Bronchial smooth muscle cell (primary cell): ENCODE data around the gene UBAP2L. TPM values are rescaled to one million over a fixed set of nuclear protein-coding genes. Genes with fewer than 3 reads are reported as not detected.

Source experiments
- total RNA-seq: library from RNA; depleted of rRNA; stranded (reverse); fragments of >200 nt; gene quantifications from 2 replicates; pipeline ENCODE4 v1.2.1, GENCODE V29; 2014

UBAP2L gene, protein sequence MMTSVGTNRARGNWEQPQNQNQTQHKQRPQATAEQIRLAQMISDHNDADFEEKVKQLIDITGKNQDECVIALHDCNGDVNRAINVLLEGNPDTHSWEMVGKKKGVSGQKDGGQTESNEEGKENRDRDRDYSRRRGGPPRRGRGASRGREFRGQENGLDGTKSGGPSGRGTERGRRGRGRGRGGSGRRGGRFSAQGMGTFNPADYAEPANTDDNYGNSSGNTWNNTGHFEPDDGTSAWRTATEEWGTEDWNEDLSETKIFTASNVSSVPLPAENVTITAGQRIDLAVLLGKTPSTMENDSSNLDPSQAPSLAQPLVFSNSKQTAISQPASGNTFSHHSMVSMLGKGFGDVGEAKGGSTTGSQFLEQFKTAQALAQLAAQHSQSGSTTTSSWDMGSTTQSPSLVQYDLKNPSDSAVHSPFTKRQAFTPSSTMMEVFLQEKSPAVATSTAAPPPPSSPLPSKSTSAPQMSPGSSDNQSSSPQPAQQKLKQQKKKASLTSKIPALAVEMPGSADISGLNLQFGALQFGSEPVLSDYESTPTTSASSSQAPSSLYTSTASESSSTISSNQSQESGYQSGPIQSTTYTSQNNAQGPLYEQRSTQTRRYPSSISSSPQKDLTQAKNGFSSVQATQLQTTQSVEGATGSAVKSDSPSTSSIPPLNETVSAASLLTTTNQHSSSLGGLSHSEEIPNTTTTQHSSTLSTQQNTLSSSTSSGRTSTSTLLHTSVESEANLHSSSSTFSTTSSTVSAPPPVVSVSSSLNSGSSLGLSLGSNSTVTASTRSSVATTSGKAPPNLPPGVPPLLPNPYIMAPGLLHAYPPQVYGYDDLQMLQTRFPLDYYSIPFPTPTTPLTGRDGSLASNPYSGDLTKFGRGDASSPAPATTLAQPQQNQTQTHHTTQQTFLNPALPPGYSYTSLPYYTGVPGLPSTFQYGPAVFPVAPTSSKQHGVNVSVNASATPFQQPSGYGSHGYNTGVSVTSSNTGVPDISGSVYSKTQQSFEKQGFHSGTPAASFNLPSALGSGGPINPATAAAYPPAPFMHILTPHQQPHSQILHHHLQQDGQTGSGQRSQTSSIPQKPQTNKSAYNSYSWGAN
- 49.8 TPM in 2 replicates for total RNA-seq

GRCh38 chr1:154220071-154220969, at the start of gene UBAP2L:
UBAP2L (plus strand) TSS chr1:154220955; CDS start chr1:154225124, 4,169 bp downstream.

GRCh38 chr1:154191990-154192461, 28.7 kb upstream of the UBAP2L start, which contains the start of gene TPM3:
TPM3 (minus strand) TSS chr1:154192100; CDS start chr1:154192018, 82 bp downstream.

DNA sequence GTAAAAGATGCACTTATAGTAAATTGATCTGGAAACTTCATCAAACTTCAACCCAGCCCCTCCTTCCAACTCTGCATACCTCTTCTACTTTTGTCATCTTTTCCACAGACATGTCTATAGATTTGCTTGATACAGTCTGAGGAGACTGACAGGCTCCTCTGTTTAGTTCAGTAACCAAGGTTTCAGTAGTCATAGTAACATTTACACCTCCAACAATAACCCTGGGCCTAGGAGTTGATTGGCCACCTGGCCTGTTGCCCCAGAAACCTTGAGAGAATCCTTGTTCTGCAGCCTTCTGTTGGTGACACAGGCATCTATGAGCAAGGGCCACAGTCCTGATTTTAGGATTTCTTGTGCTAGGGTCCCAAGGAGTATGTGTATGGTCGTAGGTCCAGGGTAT, 14.6 kb upstream of the UBAP2L start, which contains the start of gene CFAP141:
Gene CFAP141 (minus strand): TSS at position 138 of the 400 bp plus-strand sequence. CDS start 26 bp downstream, at position 112.

GRCh38 chr1:154272217-154272998, 51.7 kb downstream of the UBAP2L start, which contains the start of gene HAX1:
HAX1 (plus strand) TSS chr1:154272629; CDS start chr1:154272724, 95 bp downstream.

Other genes with a start within 250 kb of the UBAP2L start
- gene JTB, start 243.3 kb upstream of the UBAP2L start, total RNA-seq = 71.2 and 79.3 TPM in 2 replicates
- 146 and 222 TPM in 2 replicates for gene RAB13, start 234.6 kb upstream of the UBAP2L start, total RNA-seq
- gene RPS27, start 230.2 kb upstream of the UBAP2L start, total RNA-seq = 1,101 and 2,078 TPM in 2 replicates
- gene NUP210L, start 65.9 kb upstream of the UBAP2L start, total RNA-seq = under 0.01 and 0.17 TPM in 2 replicates
- gene TPM3, start 28.9 kb upstream of the UBAP2L start, total RNA-seq = 325 and 341 TPM in 2 replicates
- gene CFAP141, start 14.6 kb upstream of the UBAP2L start, total RNA-seq = not detected in 2 replicates
- 69.2 and 82.4 TPM in 2 replicates for gene HAX1, start 51.7 kb downstream of the UBAP2L start, total RNA-seq
- gene AQP10, start 100.1 kb downstream of the UBAP2L start, total RNA-seq = not detected in 2 replicates
- 205 and 252 TPM in 2 replicates for gene ATP8B2, start 104.6 kb downstream of the UBAP2L start, total RNA-seq
- gene IL6R, start 184.4 kb downstream of the UBAP2L start, total RNA-seq = 7.3 and 15.9 TPM in 2 replicates